ENCODE data around the gene ARL13A. TPM values are rescaled to one million over a fixed set of nuclear protein-coding genes. Genes with fewer than 3 reads are reported as not detected.
A peak's percentile ranks its signal among the peaks of the same experiment; 100 is the strongest.

The ARL13A gene
- total RNA-seq: not detected

DNA sequence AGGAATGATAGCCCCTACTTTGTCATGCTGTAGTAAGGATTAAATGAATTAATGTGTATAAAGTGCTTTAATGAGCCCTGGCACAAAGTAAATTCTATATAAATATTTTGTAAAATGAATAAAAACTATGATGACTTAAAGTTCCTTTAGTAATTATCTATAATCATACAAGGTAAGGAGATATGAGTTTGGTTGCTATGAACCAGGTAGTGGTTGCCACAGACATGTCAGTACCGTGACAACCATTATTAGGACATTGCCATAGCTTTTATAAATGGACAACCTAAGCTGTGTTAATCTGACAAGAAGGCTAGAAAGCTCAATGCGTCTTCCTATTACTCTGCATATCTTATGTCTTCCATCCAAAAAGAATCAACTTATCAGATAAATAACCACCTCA, at the start of gene ARL13A:
TSS of gene ARL13A (plus strand) at position 301 of the 400 bp plus-strand sequence. CDS start 3,982 bp downstream, outside the sequence.
- peaks cover 0 to 2% (median 0%) of the 10 kb centered on the region in 3 donors for H3K9me3 ChIP-seq (ENCODE audit: control insufficient read depth in 3 of 3, low read length in 3 of 3)
- H3K9ac ChIP-seq (ENCODE audit: low read depth in 1 of 3, low read length in 3 of 3): no peak within 1 kb of the TSS
- H3K4me3 ChIP-seq (ENCODE audit: low read length in 3 of 3): no peak within 1 kb of the TSS
- no peaks in the 10 kb centered on the region for H3K27me3 ChIP-seq (ENCODE audit: control insufficient read depth in 3 of 3, insufficient read depth in 3 of 3, low read length in 3 of 3)
- H3K36me3 ChIP-seq (ENCODE audit: control insufficient read depth in 3 of 3, insufficient read depth in 3 of 3, low read length in 3 of 3): no peaks in the 10 kb centered on the region
- no peak within 1 kb of the TSS for H3K27ac ChIP-seq (ENCODE audit: low read depth, low read length)
- no peaks in the 10 kb centered on the region for H3K4me1 ChIP-seq (ENCODE audit: control insufficient read depth in 3 of 3, insufficient read depth in 3 of 3, low read length in 3 of 3)

DNA sequence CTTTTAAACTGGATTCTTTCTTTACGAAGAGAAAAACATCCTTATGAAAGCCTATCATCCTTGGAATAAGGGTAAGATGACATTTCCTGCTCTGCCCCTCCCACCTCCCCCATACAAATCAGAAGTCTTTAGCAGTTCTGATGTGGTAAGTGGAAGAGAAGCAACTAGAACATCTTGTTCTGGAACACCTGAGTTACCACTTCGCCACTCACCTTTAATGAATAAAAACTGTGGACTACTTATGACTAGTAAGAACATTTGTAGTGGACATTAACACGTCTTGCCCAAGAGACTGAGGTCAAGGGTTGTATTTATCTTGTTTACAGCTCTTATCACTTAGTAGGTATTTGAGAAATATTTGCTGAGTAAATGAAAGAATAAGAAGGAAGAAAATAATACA, 45.1 kb upstream of the ARL13A start:
- Histone ChIP-seq H3K27ac (ENCODE audit: low read depth, low read length) (no peak overlapping the region), H3K36me3 (ENCODE audit: control insufficient read depth in 3 of 3, insufficient read depth in 3 of 3, low read length in 3 of 3) (no peaks in the 10 kb centered on the region), H3K4me1 (ENCODE audit: control insufficient read depth in 3 of 3, insufficient read depth in 3 of 3, low read length in 3 of 3) (peaks cover 0 to 3% (median 0%) of the 10 kb centered on the region in 3 donors), H3K9me3 (ENCODE audit: control insufficient read depth in 3 of 3, low read length in 3 of 3) (no peaks in the 10 kb centered on the region), H3K27me3 (ENCODE audit: control insufficient read depth in 3 of 3, insufficient read depth in 3 of 3, low read length in 3 of 3) (peaks cover 0 to 3% (median 0%) of the 10 kb centered on the region in 3 donors), H3K4me3 (ENCODE audit: low read length in 3 of 3) (no peak overlapping the region), H3K9ac (ENCODE audit: low read depth in 1 of 3, low read length in 3 of 3) (no peak overlapping the region)

GRCh38 chrX:100926453-100926852, 43.1 kb upstream of the ARL13A start:
- Histone ChIP-seq H3K9me3 (ENCODE audit: control insufficient read depth in 3 of 3, low read length in 3 of 3) (no peaks in the 10 kb centered on the region), H3K9ac (ENCODE audit: low read depth in 1 of 3, low read length in 3 of 3) (no peak overlapping the region), H3K27ac (ENCODE audit: low read depth, low read length) (no peak overlapping the region), H3K4me3 (ENCODE audit: low read length in 3 of 3) (no peak overlapping the region), H3K36me3 (ENCODE audit: control insufficient read depth in 3 of 3, insufficient read depth in 3 of 3, low read length in 3 of 3) (no peaks in the 10 kb centered on the region), H3K4me1 (ENCODE audit: control insufficient read depth in 3 of 3, insufficient read depth in 3 of 3, low read length in 3 of 3) (peaks cover 0 to 3% (median 0%) of the 10 kb centered on the region in 3 donors), H3K27me3 (ENCODE audit: control insufficient read depth in 3 of 3, insufficient read depth in 3 of 3, low read length in 3 of 3) (peaks cover 0 to 3% (median 0%) of the 10 kb centered on the region in 3 donors)

DNA sequence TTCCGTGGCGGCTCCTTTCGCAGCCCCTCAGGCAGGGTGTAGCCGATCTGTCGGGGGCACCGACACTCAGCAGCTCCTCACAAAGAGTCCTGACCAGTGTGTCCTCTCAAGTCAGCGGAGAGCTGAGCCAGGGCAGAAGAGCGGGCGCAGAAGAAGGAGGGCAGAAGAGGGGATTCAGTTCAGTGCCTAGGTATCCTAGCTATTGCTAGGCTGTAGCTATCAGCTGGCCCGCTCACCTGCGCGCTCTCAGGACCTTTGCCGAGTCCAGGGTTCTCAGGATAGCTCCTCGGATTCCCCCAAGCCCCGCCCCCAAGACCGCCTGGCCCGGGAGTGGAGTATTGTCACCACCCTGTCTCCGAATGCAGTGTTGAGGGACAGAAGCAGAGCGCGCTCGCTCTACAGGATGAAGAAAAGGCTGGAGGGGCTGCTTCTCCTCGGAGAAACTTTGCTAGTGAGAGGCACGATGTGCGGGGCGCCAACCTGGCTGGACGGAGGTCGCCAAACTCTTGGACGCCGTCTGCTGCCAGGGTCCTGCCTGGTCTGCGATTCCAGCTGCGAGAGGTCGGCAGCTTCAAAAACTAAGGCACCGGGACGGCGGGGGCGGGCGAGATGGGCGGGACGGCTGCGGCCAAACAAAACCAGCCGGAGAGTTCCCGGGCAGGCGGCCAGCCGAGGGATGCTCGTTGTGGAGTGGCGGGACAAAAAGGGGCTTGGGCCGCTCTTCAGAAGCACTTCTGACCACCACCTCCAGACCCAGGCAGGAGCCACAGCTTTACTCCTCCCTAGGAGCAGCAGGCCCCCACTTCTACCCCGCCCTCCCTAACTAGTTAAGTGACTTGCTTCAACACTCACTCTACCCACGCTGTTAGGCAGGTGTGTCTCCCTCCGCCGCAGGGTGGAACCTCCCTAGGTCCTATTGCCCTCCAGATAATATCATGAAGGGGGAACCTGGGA, 40.6 kb upstream of the ARL13A start, which contains the start of gene XKRX:
TSS of gene XKRX (minus strand) at position 258 of the 954 bp plus-strand sequence. CDS start 613 bp downstream, outside the sequence.
- H3K9me3 ChIP-seq (ENCODE audit: control insufficient read depth in 3 of 3, low read length in 3 of 3): no peaks in the 10 kb centered on the region

DNA sequence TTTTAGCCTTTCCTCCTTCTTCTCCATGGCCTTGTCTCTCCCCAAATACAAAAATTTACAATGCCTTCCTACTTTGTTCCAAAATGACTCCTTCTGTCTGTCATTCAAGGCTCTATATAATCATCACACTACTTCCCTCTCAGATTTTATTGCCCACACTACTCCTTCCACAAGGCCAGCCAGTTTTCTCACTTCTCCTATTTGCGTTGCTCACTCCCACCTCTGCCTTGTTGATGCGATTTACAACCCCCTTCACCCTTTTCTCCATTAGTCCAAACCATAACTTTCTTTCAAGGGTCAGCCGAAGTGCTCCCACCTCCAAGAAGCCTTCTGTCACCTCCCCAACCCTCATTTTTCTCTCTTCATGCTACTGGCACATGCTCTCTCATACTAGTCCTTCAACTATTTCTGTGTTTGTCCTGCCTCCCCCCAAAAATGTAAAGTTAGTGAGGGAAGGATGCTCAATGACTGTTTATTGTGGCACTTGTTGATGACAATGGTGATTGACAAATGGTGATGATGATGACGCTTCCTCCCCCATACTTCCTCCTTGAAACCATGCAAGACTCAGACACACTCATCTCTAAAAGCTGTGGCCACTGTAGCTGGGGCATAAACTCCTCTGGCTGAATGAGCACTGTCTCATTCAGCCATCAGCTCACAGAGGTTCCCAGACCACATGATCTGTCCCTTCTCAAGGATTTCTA, 38.1 kb upstream of the ARL13A start:
- Histone ChIP-seq H3K9ac (ENCODE audit: low read depth in 1 of 3, low read length in 3 of 3) (no peak overlapping the region), H3K4me3 (ENCODE audit: low read length in 3 of 3) (no peak overlapping the region), H3K9me3 (ENCODE audit: control insufficient read depth in 3 of 3, low read length in 3 of 3) (no peaks in the 10 kb centered on the region), H3K36me3 (ENCODE audit: control insufficient read depth in 3 of 3, insufficient read depth in 3 of 3, low read length in 3 of 3) (no peaks in the 10 kb centered on the region), H3K27ac (ENCODE audit: low read depth, low read length) (no peak overlapping the region), H3K27me3 (ENCODE audit: control insufficient read depth in 3 of 3, insufficient read depth in 3 of 3, low read length in 3 of 3) (peaks cover 0 to 3% (median 0%) of the 10 kb centered on the region in 3 donors), H3K4me1 (ENCODE audit: control insufficient read depth in 3 of 3, insufficient read depth in 3 of 3, low read length in 3 of 3) (peaks cover 0 to 3% (median 0%) of the 10 kb centered on the region in 3 donors)

More for the DNA sequence above, 40.6 kb upstream of the ARL13A start, which contains the start of gene XKRX:
- Histone ChIP-seq H3K4me3 (ENCODE audit: low read length in 3 of 3) (peak within 1 kb of the TSS; percentile 30 to 49 (median 40)), H3K36me3 (ENCODE audit: control insufficient read depth in 3 of 3, insufficient read depth in 3 of 3, low read length in 3 of 3) (no peaks in the 10 kb centered on the region), H3K4me1 (ENCODE audit: control insufficient read depth in 3 of 3, insufficient read depth in 3 of 3, low read length in 3 of 3) (peaks cover 0 to 3% (median 0%) of the 10 kb centered on the region in 3 donors), H3K9ac (ENCODE audit: low read depth in 1 of 3, low read length in 3 of 3) (no peak within 1 kb of the TSS), H3K27me3 (ENCODE audit: control insufficient read depth in 3 of 3, insufficient read depth in 3 of 3, low read length in 3 of 3) (peaks cover 0 to 3% (median 0%) of the 10 kb centered on the region in 3 donors), H3K27ac (ENCODE audit: low read depth, low read length) (no peak within 1 kb of the TSS)

DNA sequence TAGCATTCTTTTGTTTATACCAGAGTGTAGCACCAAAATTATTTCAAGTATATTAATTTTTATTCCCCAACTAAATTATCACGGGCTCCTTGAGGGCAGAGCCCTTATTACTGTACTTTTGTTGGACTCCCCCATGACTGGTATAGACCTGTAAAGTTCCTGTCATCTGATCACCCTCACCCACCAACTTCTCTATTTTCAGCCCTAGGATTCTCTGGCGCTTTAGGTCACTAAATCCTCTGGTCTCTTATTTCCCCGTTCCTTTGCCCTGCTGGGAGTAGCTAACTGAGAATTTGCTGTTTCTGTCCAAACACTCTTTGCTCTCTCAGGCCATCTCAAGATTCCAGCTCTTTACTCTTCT, 37.6 kb upstream of the ARL13A start:
- Histone ChIP-seq H3K27me3 (ENCODE audit: control insufficient read depth in 3 of 3, insufficient read depth in 3 of 3, low read length in 3 of 3) (peaks cover 0 to 3% (median 0%) of the 10 kb centered on the region in 3 donors), H3K4me1 (ENCODE audit: control insufficient read depth in 3 of 3, insufficient read depth in 3 of 3, low read length in 3 of 3) (peaks cover 0 to 3% (median 0%) of the 10 kb centered on the region in 3 donors), H3K27ac (ENCODE audit: low read depth, low read length) (no peak overlapping the region), H3K9me3 (ENCODE audit: control insufficient read depth in 3 of 3, low read length in 3 of 3) (no peaks in the 10 kb centered on the region), H3K36me3 (ENCODE audit: control insufficient read depth in 3 of 3, insufficient read depth in 3 of 3, low read length in 3 of 3) (no peaks in the 10 kb centered on the region), H3K4me3 (ENCODE audit: low read length in 3 of 3) (no peak overlapping the region), H3K9ac (ENCODE audit: low read depth in 1 of 3, low read length in 3 of 3) (no peak overlapping the region)

GRCh38 chrX:100935767-100936166, 33.7 kb upstream of the ARL13A start:
- Histone ChIP-seq H3K27me3 (ENCODE audit: control insufficient read depth in 3 of 3, insufficient read depth in 3 of 3, low read length in 3 of 3) (no peaks in the 10 kb centered on the region), H3K4me1 (ENCODE audit: control insufficient read depth in 3 of 3, insufficient read depth in 3 of 3, low read length in 3 of 3) (no peaks in the 10 kb centered on the region), H3K9ac (ENCODE audit: low read depth in 1 of 3, low read length in 3 of 3) (no peak overlapping the region), H3K36me3 (ENCODE audit: control insufficient read depth in 3 of 3, insufficient read depth in 3 of 3, low read length in 3 of 3) (no peaks in the 10 kb centered on the region), H3K27ac (ENCODE audit: low read depth, low read length) (no peak overlapping the region), H3K9me3 (ENCODE audit: control insufficient read depth in 3 of 3, low read length in 3 of 3) (no peaks in the 10 kb centered on the region), H3K4me3 (ENCODE audit: low read length in 3 of 3) (no peak overlapping the region)

- H3K27ac ChIP-seq (ENCODE audit: low read depth, low read length): no peak overlapping the region
- no peaks in the 10 kb centered on the region for H3K4me1 ChIP-seq (ENCODE audit: control insufficient read depth in 3 of 3, insufficient read depth in 3 of 3, low read length in 3 of 3)
- no peak overlapping the region for H3K4me3 ChIP-seq (ENCODE audit: low read length in 3 of 3)
- no peaks in the 10 kb centered on the region for H3K9me3 ChIP-seq (ENCODE audit: control insufficient read depth in 3 of 3, low read length in 3 of 3)
- no peaks in the 10 kb centered on the region for H3K27me3 ChIP-seq (ENCODE audit: control insufficient read depth in 3 of 3, insufficient read depth in 3 of 3, low read length in 3 of 3)
- no peaks in the 10 kb centered on the region for H3K36me3 ChIP-seq (ENCODE audit: control insufficient read depth in 3 of 3, insufficient read depth in 3 of 3, low read length in 3 of 3)
- no peak overlapping the region for H3K9ac ChIP-seq (ENCODE audit: low read depth in 1 of 3, low read length in 3 of 3)
Measured at GRCh38 chrX:100939333-100939732, 30.2 kb upstream of the ARL13A start.

DNA sequence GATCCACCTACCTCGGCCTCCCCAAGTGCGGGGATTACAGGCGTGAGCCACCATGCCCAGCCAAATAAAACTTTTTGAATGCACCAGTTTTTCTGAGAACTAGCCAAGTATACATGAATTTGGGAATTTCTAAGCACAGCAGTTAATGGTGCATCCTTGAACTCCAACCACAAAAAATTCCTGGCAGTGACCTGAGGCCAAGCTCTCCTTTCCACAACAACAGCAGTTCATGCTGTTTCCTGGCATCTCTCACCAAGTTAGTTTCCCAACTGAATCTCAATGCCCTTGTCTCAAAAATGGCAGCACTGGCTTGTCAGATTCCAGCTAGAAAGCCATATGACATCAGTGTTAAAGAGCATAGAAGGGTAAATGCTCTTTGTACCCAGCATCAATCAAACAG, 24.9 kb upstream of the ARL13A start:
- H3K4me3 ChIP-seq (ENCODE audit: low read length in 3 of 3): no peak overlapping the region
- H3K27ac ChIP-seq (ENCODE audit: low read depth, low read length): no peak overlapping the region
- no peaks in the 10 kb centered on the region for H3K27me3 ChIP-seq (ENCODE audit: control insufficient read depth in 3 of 3, insufficient read depth in 3 of 3, low read length in 3 of 3)
- H3K36me3 ChIP-seq (ENCODE audit: control insufficient read depth in 3 of 3, insufficient read depth in 3 of 3, low read length in 3 of 3): no peaks in the 10 kb centered on the region
- H3K9me3 ChIP-seq (ENCODE audit: control insufficient read depth in 3 of 3, low read length in 3 of 3): no peaks in the 10 kb centered on the region
- no peaks in the 10 kb centered on the region for H3K4me1 ChIP-seq (ENCODE audit: control insufficient read depth in 3 of 3, insufficient read depth in 3 of 3, low read length in 3 of 3)
- no peak overlapping the region for H3K9ac ChIP-seq (ENCODE audit: low read depth in 1 of 3, low read length in 3 of 3)
